ENCODE data around the gene LEFTY1. TPM values are rescaled to one million over a fixed set of nuclear protein-coding genes. Genes with fewer than 3 reads are reported as not detected.

Gene LEFTY1
- total and polyA plus RNA-seq, 2 of the 13 experiments (the other 11 are each of a cell fraction or from before 2014, with no cell fraction given): 0.29 to 0.79 TPM

GRCh38 chr1:225878282-225878681 is 10.7 kb downstream of the LEFTY1 start (continued):
- TF ChIP-seq CREB1 (IDR thresholded peaks at IDR 0.05) (no peak), CREB1 (CRISPR knock-in tag; IDR thresholded peaks at IDR 0.05) (no peak), ZNF781 (CRISPR knock-in tag; IDR thresholded peaks at IDR 0.05; ENCODE audit: borderline replicate concordance, not compliant biosample characterization) (no peak), ZNF878 (CRISPR knock-in tag; IDR thresholded peaks at IDR 0.05) (no peak), FUBP1 (CRISPR knock-in tag; IDR thresholded peaks at IDR 0.05; ENCODE audit: borderline replicate concordance) (no peak), POLR2G (IDR thresholded peaks at IDR 0.05; ENCODE audit: low read depth, low read length) (no peak), ARNT (IDR thresholded peaks at IDR 0.05) (no peak), ZNF639 (CRISPR knock-in tag; conservative IDR thresholded peaks at IDR 0.05) (no peak), BRCA1 (CRISPR knock-in tag; IDR thresholded peaks at IDR 0.05) (no peak), HMG20A (CRISPR knock-in tag; IDR thresholded peaks at IDR 0.05; ENCODE audit: borderline replicate concordance) (0 out of 2 replicates have a peak, but pooled peaks have one; percentile 19), CCDC6 (CRISPR knock-in tag; IDR thresholded peaks at IDR 0.05) (no peak), GZF1 (CRISPR knock-in tag; IDR thresholded peaks at IDR 0.05) (no peak), ARID2 (CRISPR knock-in tag; IDR thresholded peaks at IDR 0.05; ENCODE audit: borderline replicate concordance) (no peak), CSRNP2 (CRISPR knock-in tag; conservative IDR thresholded peaks at IDR 0.05; ENCODE audit: low read depth) (no peak), ZNF580 (CRISPR knock-in tag; IDR thresholded peaks at IDR 0.05; ENCODE audit: borderline replicate concordance, low read depth) (no peak), RFX1 (IDR thresholded peaks at IDR 0.05) (no peak), KDM6A (CRISPR knock-in tag; IDR thresholded peaks at IDR 0.05; ENCODE audit: low read depth) (no peak), THAP11 (CRISPR knock-in tag; IDR thresholded peaks at IDR 0.05) (no peak), ZSCAN12 (CRISPR knock-in tag; IDR thresholded peaks at IDR 0.05) (no peak), CHD4 (IDR thresholded peaks at IDR 0.05; ENCODE audit: borderline replicate concordance, low read length) (no peak), RERE (CRISPR knock-in tag; IDR thresholded peaks at IDR 0.05; ENCODE audit: low read depth) (no peak), SMC3 (IDR thresholded peaks at IDR 0.05; ENCODE audit: low read length) (no peak), ZNF230 (CRISPR knock-in tag; IDR thresholded peaks at IDR 0.05) (no peak)
